Progenitor cell of endocrine pancreas (in vitro differentiated cells): ENCODE data around the gene TMCO5A. TPM values are rescaled to one million over a fixed set of nuclear protein-coding genes. Genes with fewer than 3 reads are reported as not detected.

Experiments
- DNase-seq: peaks from one replicate; pipeline ENCODE4 v3.0.0; 2021; ENCODE audit warnings: low spot score; ENCODE audit not compliant: unreplicated experiment
- H3K27ac Mint-ChIP-seq: 2 replicates; pipeline ENCODE4 v1.8.0; 2021; ENCODE audit warnings: mild to moderate bottlenecking, moderate library complexity, mixed read lengths
- H3K27me3 Mint-ChIP-seq: 2 replicates; pipeline ENCODE4 v1.8.0; 2021; ENCODE audit warnings: mixed read lengths
- H3K36me3 Mint-ChIP-seq: 2 replicates; pipeline ENCODE4 v1.8.0; 2022; ENCODE audit warnings: mixed read lengths; ENCODE audit not compliant: insufficient read depth
- H3K4me1 Mint-ChIP-seq: 2 replicates; pipeline ENCODE4 v1.8.0; 2021; ENCODE audit warnings: low read depth, mixed read lengths
- H3K4me3 Mint-ChIP-seq: 2 replicates; pipeline ENCODE4 v1.8.0; 2021; ENCODE audit warnings: low read depth, mild to moderate bottlenecking, moderate library complexity, mixed read lengths
- H3K9me3 Mint-ChIP-seq: 2 replicates; pipeline ENCODE4 v1.8.0; 2021; ENCODE audit warnings: low read depth, mixed read lengths
- total RNA-seq: library from RNA; stranded (reverse); gene quantifications from 2 replicates; pipeline ENCODE4 v1.2.1, GENCODE V29; 2021
- TF ChIP-seq, protein P1 (sequence below): fragments of 200-600 bp; sonication (generic); IDR thresholded peaks from one replicate; pipeline ENCODE4 v1.5.0; 2021; ENCODE audit warnings: antibody characterized with exemption, mild to moderate bottlenecking; ENCODE audit not compliant: unreplicated experiment

TMCO5A gene
- total RNA-seq, 1 donor from 2014 or later = not detected

DNA sequence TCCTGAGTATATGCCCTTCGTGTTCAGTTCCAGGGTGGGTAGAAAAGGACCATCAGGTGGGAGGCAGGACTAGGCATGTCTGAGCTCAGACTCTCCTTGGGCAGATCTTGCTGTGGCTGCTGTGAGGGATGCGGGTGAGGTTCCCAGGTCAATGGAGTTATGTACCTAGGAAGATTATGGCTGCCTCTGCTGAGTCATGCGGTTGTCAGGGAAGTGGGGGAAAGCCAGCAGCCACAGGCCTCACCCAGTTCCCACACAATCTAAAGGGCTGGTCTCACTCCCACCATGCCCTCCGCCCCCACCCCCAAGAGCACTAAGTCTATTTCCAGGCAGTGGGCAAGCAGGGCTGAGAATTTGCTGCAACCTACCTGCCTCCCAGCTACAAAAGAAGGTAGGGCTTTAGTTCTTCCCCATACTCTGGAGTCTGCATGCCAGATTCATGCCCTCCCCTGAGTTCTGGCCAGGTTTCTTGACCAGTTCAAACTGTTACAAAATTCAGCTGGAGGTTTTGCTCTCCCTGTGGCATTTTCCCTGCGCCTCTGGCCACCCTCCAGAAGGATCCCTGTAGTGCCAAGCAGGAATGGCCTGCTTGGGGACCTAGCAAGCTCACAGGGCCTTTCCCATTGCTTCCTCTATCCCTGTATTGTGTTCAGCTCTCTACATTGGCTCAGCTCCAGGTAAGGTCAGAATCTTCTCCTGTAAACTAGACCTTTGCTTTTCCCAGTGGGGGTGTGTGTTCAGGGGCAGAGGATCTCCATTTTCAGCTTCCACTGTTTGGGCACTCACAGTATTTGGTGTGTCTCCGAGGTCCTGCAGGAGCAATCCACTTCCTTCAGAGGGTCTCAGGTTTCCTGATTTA, 12.7 kb upstream of the TMCO5A start:
- H3K4me1 Mint-ChIP-seq = peaks cover 13% of the 10 kb centered on the region
- no peaks in the 10 kb centered on the region for H3K27me3 Mint-ChIP-seq
- peak overlapping the region; percentile 70 for H3K27ac Mint-ChIP-seq
- peaks cover 14% of the 10 kb centered on the region for H3K9me3 Mint-ChIP-seq
- H3K36me3 Mint-ChIP-seq = no peaks in the 10 kb centered on the region
- no peak for DNase-seq
- TF ChIP-seq, protein P1, sequence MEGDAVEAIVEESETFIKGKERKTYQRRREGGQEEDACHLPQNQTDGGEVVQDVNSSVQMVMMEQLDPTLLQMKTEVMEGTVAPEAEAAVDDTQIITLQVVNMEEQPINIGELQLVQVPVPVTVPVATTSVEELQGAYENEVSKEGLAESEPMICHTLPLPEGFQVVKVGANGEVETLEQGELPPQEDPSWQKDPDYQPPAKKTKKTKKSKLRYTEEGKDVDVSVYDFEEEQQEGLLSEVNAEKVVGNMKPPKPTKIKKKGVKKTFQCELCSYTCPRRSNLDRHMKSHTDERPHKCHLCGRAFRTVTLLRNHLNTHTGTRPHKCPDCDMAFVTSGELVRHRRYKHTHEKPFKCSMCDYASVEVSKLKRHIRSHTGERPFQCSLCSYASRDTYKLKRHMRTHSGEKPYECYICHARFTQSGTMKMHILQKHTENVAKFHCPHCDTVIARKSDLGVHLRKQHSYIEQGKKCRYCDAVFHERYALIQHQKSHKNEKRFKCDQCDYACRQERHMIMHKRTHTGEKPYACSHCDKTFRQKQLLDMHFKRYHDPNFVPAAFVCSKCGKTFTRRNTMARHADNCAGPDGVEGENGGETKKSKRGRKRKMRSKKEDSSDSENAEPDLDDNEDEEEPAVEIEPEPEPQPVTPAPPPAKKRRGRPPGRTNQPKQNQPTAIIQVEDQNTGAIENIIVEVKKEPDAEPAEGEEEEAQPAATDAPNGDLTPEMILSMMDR = no peak
- no peak overlapping the region for H3K4me3 Mint-ChIP-seq

DNA sequence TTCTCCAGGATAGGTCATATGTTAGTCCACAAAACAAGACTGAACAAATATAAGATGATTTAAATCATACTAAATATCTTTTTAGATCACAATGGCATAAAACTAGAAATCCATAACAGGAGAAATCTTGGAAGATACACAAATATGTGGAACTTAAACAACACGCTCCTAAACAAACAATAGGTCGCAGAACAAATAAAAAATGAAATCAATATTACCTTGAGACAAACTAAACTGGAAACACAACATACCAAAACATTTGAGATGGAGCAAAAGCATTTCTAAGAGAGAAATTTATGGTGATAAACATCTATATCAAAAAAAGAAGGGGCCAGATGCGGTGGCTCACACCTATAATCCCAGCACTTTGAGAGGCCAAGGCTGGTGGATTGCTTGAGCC, 8.3 kb upstream of the TMCO5A start:
- H3K36me3 Mint-ChIP-seq = no peaks in the 10 kb centered on the region
- no peaks in the 10 kb centered on the region for H3K27me3 Mint-ChIP-seq
- no peak overlapping the region for H3K4me3 Mint-ChIP-seq
- no peak for DNase-seq
- peaks cover 39% of the 10 kb centered on the region for H3K4me1 Mint-ChIP-seq
- TF ChIP-seq, protein P1 = no peak
- H3K27ac Mint-ChIP-seq = peak overlapping the region; percentile 57
- H3K9me3 Mint-ChIP-seq = peaks cover 5% of the 10 kb centered on the region

DNA sequence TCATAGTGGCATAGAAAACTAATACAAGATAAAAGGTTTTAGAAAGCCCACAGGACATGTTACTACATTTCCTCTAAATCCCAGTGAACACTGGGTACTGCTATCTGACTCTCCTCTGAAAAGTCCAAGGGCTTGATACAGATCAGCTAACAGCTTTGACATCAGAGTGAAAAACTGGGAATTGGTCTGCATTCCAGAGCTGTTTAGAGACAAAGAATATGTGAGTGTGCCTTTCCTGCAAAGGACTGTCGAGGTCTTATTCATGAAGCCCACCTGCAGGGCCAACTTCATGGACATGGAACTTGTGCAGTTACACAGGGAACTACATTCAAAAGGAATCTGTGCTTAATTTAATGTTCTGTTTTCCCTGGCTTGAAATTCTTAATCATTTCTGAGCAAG, 5.2 kb upstream of the TMCO5A start:
- peak overlapping the region; percentile 43 for H3K27ac Mint-ChIP-seq
- no peak for DNase-seq
- H3K4me1 Mint-ChIP-seq = peaks cover 33% of the 10 kb centered on the region
- no peaks in the 10 kb centered on the region for H3K27me3 Mint-ChIP-seq
- peaks cover 6% of the 10 kb centered on the region for H3K9me3 Mint-ChIP-seq
- H3K36me3 Mint-ChIP-seq = no peaks in the 10 kb centered on the region
- TF ChIP-seq, protein P1 = no peak
- no peak overlapping the region for H3K4me3 Mint-ChIP-seq

DNA sequence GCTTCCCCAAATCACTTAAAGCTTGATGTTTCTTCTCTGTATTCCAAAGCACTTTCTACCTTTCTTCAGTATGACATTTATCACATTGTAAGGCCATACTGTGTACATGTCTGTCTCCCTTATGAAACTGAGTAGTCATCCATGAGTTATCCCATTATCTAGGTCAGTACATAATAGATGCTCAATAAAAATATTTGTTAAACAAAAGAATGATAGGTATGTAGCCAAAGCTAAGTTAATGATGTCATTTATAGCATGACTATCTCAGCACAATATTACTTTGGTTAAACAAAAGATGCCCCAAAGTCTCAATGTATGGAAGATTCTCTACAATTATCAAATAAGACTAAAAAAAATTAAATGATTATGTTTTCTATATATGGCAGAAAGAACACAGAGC, 3.1 kb upstream of the TMCO5A start:
- H3K27ac Mint-ChIP-seq = no peak overlapping the region
- H3K9me3 Mint-ChIP-seq = peaks cover 12% of the 10 kb centered on the region
- H3K27me3 Mint-ChIP-seq = no peaks in the 10 kb centered on the region
- H3K36me3 Mint-ChIP-seq = no peaks in the 10 kb centered on the region
- DNase-seq = no peak
- peaks cover 32% of the 10 kb centered on the region for H3K4me1 Mint-ChIP-seq
- TF ChIP-seq, protein P1 = no peak
- H3K4me3 Mint-ChIP-seq = no peak overlapping the region

DNA sequence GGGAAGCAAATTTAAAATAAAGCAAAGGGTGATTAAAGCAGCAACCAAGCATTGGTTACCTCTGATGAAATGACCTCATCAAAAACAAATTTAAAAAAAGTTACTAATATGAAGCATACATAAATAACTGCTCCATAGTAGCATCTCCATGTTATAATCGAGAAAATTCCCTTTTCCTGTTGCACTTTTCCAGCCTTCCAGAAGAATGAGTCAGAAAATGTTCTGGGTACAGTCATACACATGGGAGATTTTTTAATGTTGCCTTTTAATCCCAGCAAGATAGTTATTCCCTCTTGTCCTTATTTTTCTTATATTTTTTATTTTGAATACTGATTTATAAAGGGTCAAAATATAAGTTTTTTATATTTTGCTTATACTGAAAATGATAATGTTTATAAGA, 2.6 kb upstream of the TMCO5A start:
- Mint-ChIP-seq H3K27me3 (no peaks in the 10 kb centered on the region), H3K4me3 (no peak overlapping the region), H3K36me3 (no peaks in the 10 kb centered on the region), H3K9me3 (peaks cover 15% of the 10 kb centered on the region), H3K27ac (no peak overlapping the region), H3K4me1 (peaks cover 30% of the 10 kb centered on the region)
- TF ChIP-seq, protein P1 = no peak
- no peak for DNase-seq
